ENCODE data around the gene CEP112.

DNA sequence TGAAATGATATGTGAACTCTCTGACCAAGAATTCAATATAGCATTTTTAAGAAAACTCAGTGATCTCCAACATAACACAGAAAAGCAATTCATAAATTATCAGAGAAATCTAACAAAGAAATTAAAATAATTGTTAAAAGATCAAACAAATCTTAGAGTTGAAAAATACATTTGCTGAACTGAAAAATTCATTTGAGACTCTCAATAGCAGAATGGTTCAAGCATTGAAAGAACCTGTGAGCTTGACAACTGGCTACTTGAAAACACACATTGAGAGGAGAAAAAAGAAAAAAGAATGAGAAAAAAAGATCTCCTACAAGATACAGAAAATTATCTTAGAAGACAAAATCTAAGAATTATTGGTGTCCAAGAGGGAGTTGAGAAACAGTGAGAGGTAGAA lies 203.5 kb downstream of the CEP112 start:
- TF ChIP-seq GATA3 (IDR thresholded peaks at IDR 0.05; ENCODE audit: low read depth, low read length) (no peak), GATA2 (IDR thresholded peaks at IDR 0.05; ENCODE audit: low read depth, low read length) (no peak)
